ENCODE measurements around the gene SYK. TPM values are rescaled to one million over a fixed set of nuclear protein-coding genes. Genes with fewer than 3 reads are reported as not detected.

The SYK gene
- total and polyA plus RNA-seq, 2 experiments from 2014 or later, result 4.9 to 5.1 TPM

- Histone ChIP-seq H3K27me3 (no peaks in the 10 kb centered on the region), H3K4me3 (no peak overlapping the region), H3K79me2 (no peaks in the 10 kb centered on the region), H3K36me3 (replicated peaks; ENCODE audit: insufficient read depth, low read depth) (no peaks in the 10 kb centered on the region), H3K27ac (no peak overlapping the region), H4K20me1 (ENCODE audit: insufficient read depth, poor library complexity, severe bottlenecking) (no peaks in the 10 kb centered on the region), H2AFZ (no peak overlapping the region), H3K9me3 (ENCODE audit: low read depth) (no peaks in the 10 kb centered on the region), H3K4me2 (no peak overlapping the region), H3K9me2 (replicated peaks; ENCODE audit: insufficient read depth) (no peaks in the 10 kb centered on the region), H3K4me1 (ENCODE audit: insufficient read depth) (no peaks in the 10 kb centered on the region)
- TF ChIP-seq EZH2 (IDR thresholded peaks at IDR 0.05; ENCODE audit: borderline replicate concordance) (no peak), CTCF (IDR thresholded peaks at IDR 0.05; ENCODE audit: poor library complexity) (no peak), EZH2phosphoT487 (IDR thresholded peaks at IDR 0.05; ENCODE audit: low read depth, severe bottlenecking, unreplicated experiment) (no peak)
- WGBS (ENCODE audit: low lambda C conversion rate, missing lambda C conversion rate), result 83% methylated on average over 5 of the region's 5 CpGs
- DNase-seq (ENCODE audit: low spot score), result no peak
Observed at GRCh38 chr9:90826326-90827020, 24.9 kb downstream of the SYK start.

GRCh38 chr9:90827181-90827871, 25.7 kb downstream of the SYK start:
- no peaks in the 10 kb centered on the region for H3K27me3 ChIP-seq
- no peak for DNase-seq (ENCODE audit: low spot score)
- WGBS (ENCODE audit: low lambda C conversion rate, missing lambda C conversion rate), result 74% methylated on average over 8 of the region's 8 CpGs
- no peaks in the 10 kb centered on the region for H4K20me1 ChIP-seq (ENCODE audit: insufficient read depth, poor library complexity, severe bottlenecking)
- no peaks in the 10 kb centered on the region for H3K9me2 ChIP-seq (replicated peaks; ENCODE audit: insufficient read depth)
- no peak overlapping the region for H3K4me3 ChIP-seq
- no peaks in the 10 kb centered on the region for H3K36me3 ChIP-seq (replicated peaks; ENCODE audit: insufficient read depth, low read depth)
- H3K4me2 ChIP-seq, result no peak overlapping the region
- no peak overlapping the region for H3K27ac ChIP-seq
- H3K79me2 ChIP-seq, result no peaks in the 10 kb centered on the region
- H2AFZ ChIP-seq, result no peak overlapping the region
- no peaks in the 10 kb centered on the region for H3K9me3 ChIP-seq (ENCODE audit: low read depth)
- no peaks in the 10 kb centered on the region for H3K4me1 ChIP-seq (ENCODE audit: insufficient read depth)
- TF ChIP-seq EZH2 (IDR thresholded peaks at IDR 0.05; ENCODE audit: borderline replicate concordance) (no peak), CTCF (IDR thresholded peaks at IDR 0.05; ENCODE audit: poor library complexity) (no peak), EZH2phosphoT487 (IDR thresholded peaks at IDR 0.05; ENCODE audit: low read depth, severe bottlenecking, unreplicated experiment) (no peak)

GRCh38 chr9:90830051-90830450, 28.4 kb downstream of the SYK start:
- Histone ChIP-seq H3K4me2 (no peak overlapping the region), H2AFZ (no peak overlapping the region), H3K4me1 (ENCODE audit: insufficient read depth) (no peaks in the 10 kb centered on the region), H4K20me1 (ENCODE audit: insufficient read depth, poor library complexity, severe bottlenecking) (no peaks in the 10 kb centered on the region), H3K79me2 (no peaks in the 10 kb centered on the region), H3K4me3 (no peak overlapping the region), H3K27me3 (no peaks in the 10 kb centered on the region), H3K9me2 (replicated peaks; ENCODE audit: insufficient read depth) (no peaks in the 10 kb centered on the region), H3K36me3 (replicated peaks; ENCODE audit: insufficient read depth, low read depth) (no peaks in the 10 kb centered on the region), H3K27ac (no peak overlapping the region), H3K9me3 (ENCODE audit: low read depth) (no peaks in the 10 kb centered on the region)
- 95% methylated on average over 5 of the region's 5 CpGs for WGBS (ENCODE audit: low lambda C conversion rate, missing lambda C conversion rate)
- DNase-seq (ENCODE audit: low spot score), result no peak
- no peak for TF ChIP-seq EZH2phosphoT487 (IDR thresholded peaks at IDR 0.05; ENCODE audit: low read depth, severe bottlenecking, unreplicated experiment)
- TF ChIP-seq CTCF (IDR thresholded peaks at IDR 0.05; ENCODE audit: poor library complexity), result no peak
- no peak for TF ChIP-seq EZH2 (IDR thresholded peaks at IDR 0.05; ENCODE audit: borderline replicate concordance)
